Kidney capillary endothelial cell (primary cell): Measurements from ENCODE around the gene RNF212B.

ENCODE experiments used
- DNase-seq: peaks from one replicate; pipeline ENCODE4 v3.0.0-alpha.2; 2018; ENCODE audit warnings: low spot score

RNF212B gene

DNA sequence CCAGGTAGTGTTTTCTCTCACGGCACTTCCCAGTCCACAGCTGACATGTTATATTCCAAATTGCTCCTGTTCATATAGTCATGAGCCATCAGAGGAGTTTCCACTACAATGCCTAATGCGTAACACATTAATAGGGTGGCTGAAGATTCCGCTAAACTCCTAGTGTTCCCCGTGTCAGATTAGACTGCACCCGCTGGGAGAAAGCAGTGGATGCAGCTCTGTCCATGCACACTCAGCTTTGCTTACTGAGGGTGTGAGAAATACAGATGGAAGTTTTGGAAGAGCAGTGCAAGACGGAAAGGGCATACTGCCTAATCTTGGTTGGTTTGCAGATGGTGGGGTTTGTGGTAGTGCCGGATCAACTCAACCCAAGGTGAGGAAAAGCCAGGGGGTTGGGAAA, 59.4 kb downstream of the RNF212B start:
- DNase-seq: no peak

DNA sequence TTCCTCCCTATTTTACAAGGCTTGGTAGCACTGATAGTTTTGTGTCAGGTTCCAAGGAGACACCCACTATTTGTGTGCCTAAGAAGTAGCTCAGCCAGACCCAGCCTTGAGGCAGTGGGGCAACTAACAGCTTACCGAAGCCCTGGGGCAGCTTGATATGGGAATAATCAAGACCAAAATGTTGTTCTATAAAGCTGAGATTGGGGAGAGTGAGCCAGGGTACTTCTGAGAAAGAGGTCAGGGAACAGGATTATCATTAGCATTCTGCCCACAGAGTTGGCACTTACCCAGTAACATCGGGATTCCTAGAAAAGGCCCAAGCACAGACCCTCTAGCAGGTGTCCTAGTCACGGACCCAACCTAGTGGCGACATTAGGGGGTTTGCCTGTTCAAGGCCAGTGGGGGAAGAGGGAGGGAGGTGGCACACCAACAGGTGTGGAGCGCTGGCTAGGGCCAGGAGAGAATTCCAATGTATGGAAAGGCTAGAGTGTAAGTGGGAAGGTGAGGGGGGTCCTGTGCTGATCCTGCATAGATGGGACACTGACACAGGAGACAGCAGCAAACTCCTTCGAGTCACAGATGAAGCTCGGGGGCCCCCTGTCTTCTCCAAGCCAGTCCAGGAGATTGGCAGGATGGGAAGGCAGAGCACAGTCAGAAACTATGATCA, 60.0 kb downstream of the RNF212B start:
- no peak for DNase-seq

GRCh38 chr14:23299211-23299957, 61.6 kb downstream of the RNF212B start:
- peak; percentile 33 for DNase-seq

DNA sequence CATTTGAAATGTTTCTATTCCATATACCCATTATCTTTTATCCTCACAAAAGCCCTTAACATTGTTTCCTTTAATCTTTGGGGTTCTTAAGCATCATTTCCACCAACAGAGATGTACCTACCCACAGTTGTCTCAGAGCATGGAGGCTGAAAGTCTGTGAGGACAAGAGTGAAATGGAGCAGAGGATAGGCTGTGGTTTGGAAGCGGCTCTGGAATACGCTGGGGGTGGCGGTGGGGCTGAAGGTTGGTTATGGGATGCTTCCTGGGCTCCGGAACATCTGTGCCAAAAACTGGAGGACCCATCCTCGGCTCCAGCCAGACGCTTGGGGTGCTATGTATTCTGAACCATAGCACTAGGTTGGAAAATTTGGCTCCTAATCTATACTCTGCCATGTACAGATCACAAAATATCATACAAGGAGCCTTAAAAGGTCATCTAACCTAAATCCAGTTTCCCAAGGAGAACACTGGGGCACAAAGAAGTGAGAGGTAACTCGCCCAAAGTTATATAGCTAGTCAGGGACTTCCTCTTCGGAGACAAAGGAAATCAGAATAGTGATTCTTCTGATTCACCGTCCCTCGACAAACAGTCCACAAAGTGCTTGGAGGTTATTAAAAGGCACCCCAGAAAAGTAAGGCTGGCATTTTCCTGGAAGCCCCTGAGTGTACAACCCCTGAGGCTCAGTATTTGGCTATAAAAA, 62.4 kb downstream of the RNF212B start:
- DNase-seq: no peak

DNA sequence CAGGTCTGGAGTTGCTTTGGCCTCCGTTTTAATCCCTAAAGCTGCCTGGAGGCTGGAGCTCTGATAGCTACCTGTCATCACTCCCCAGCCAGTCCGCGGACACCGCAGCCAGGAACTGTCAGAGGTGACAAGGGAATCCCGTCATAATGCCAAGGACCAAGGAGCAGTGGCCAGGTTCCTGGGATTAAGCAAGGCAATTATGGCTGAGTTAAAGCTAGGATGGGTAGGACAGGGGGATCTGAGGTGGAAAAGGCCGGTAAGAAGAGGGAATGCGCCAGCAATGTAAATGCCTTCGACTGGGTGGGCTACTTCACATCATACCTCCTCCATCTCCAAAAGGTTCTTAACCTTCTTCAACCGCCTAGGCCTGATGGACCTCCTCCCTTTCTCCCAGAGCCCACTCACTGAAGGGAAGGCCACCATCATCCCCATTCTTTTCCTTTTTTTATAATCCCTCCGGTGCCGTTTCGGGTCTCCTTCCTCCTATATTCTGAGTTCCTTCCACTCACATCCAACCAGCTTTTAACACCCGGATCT, 63.0 kb downstream of the RNF212B start:
- peak; percentile 28 for DNase-seq

- peak; percentile 98 for DNase-seq
Measured at GRCh38 chr14:23301288-23301968, 63.7 kb downstream of the RNF212B start.

DNA sequence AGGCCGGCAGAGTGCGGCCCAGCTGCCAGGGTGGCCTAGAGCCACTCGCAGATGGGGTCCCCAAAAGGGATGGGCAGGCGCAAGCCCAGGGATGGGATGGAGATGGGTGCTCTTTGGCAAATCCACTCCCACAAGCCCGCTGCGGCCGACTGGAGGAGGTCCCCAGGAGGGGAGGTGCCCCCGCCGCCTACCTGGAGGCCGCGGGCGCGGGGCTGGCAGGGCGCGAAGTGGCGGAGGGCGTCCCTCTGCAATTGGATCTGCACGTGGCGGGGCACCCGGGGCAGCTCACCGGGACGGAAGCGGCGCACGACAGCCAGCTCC, 64.2 kb downstream of the RNF212B start:
- no peak for DNase-seq

DNA sequence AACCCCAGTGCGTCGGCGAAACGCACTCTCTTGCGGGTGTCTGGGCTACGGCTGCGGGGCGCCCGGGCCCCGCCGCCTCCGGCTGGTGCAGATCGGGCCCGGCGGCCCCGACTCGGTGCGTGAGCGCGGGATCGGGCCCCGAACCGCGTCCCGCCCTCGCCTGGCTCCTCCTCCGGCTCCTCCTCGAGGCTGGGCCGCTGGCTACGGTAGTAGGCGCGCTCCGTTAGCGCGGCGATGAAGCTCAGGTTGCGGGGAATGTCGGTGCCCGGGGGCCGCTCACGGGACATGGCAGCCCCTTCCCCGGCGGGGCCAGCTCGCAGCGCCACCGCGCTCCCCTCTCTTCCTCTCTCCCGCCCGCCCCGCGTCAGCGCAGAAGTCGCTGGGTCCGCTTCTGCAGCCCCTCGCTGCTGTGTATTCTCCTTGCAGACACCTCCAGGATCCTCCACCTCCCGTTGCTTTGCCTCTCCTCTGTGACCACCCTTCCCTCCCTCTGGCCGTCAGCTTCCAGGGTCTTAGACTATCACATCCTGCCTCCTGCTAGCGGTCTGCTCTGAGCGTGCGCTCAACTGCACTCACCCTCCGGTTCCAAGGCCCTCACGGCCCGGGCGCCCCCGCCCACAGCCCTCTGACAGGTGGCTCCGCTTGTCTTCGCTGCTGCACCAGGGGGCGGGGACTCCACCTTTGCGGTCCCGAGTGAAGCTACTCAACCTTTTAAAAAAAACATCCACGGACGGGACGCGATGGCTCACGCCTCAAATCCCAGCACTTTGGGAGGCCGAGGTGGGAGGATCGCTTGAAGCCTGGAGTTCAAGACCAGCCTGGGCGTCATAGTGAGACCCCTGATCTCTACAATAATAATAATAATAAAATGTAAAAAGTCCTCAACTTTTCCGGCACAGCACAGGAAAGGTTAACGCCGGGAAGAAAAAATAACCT, 64.8 kb downstream of the RNF212B start, which contains the start of gene PPP1R3E:
PPP1R3E (minus strand) TSS at position 570 of the 936 bp plus-strand sequence; CDS start at position 287, 283 bp downstream.
- peak; percentile 25 for DNase-seq

DNA sequence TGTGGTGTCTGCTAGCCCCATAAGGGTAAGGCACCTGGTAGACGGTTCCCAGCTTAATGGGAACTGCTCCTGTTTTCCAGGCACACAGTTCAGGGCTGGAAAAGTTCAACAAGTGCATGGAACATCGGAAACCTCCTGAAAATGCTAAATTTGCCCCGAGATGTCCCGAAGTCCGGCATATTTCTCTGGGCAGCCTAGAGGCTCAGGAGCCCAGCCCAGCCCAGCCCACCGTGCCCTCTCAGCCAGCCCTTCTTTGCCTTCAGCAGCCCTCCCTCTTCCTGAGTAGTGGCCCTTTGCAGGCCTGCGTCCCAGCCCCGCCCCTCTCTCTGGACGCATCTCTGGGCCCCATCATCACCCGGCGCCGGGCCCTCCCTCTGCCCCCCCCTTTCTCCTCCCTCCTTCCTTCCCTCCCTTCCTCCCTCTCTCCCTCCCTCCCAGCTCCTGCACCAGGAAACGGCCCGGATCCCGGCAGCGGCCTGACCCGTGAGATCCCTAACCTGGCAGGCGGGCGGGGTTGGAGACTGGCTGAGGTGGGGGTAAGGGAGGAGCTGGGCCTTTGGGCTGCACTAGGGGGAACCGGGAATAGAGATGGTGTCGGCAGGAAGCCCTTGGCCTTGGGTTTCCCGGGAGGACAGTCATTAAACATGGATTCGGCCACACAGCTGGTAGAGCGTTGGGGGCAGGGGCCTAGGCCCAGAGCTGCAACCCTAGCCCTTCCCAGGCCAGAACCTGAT, 68.8 kb downstream of the RNF212B start, which contains the start of gene BCL2L2:
BCL2L2 (plus strand) TSS at position 422 of the 734 bp plus-strand sequence. CDS start 935 bp downstream, outside the sequence.
- peak; percentile 66 for DNase-seq

DNA sequence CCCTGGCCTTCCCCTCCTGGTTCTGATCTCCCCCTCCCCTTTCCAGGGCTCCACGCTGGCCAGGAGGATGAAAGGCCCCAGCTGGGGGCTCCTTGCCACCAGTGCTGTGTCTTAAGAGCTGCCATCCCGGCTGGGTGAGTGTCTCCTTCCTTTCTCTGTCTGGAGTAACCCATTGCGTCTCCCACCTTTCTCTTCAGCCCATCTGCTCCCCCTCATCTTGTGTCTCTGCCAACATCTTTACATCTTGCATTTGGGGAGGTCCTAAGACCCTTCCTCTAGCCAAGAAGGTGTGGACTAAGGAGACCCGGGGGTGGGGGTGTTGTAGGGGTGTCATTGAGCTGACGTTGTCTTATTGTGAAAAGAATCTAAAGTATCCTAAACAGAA, 69.4 kb downstream of the RNF212B start:
- no peak for DNase-seq

GRCh38 chr14:23307687-23308644, 70.2 kb downstream of the RNF212B start:
- no peak for DNase-seq

DNA sequence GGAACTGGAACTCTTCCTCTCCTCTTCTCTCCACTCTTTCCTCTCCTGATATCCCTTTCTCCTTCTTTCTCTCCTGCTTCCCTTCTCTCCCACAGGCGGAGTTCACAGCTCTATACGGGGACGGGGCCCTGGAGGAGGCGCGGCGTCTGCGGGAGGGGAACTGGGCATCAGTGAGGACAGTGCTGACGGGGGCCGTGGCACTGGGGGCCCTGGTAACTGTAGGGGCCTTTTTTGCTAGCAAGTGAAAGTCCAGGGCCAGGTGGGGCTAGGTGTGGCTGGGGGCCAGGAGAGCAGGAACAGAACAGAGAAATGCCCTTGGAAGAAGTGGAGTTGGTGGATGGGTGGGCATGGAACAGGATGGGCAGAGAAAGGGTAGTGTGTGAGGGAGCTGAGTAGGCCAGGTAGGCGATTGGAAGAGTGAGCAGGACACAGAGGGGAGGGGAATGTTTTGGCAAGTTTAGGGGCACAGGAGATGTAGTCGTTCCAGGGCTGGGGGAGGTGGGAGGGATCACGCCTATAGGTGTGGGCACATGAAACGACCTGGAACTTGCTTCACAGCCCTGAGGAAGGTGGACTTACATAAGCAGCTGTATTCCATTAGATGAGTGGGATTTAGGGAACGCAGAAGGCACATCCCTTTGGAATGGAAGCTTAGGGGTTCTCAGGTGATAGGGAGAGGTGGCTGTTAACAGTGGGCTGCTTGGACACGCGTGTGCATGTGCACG, 71.1 kb downstream of the RNF212B start:
- DNase-seq: no peak

DNA sequence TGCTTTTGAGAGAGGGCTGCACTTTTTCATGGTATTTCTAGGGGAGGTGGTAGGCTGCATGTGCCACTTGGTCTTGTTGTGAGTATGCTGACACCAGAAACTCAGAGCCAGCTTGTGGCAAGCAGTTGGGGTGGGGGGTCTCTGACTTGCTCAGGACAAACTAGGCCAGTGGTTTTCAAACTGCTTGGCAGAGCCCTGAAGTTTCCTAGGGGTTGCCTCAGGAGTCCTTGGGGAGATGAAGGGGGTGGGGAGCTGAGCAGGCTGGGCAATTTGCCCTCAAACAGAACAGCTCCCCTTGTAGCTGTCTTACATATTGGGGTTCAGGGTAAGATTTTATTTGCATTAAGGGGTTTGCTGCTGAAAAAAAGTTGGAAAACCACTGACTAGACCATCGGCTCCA, 72.8 kb downstream of the RNF212B start:
- DNase-seq: no peak

GRCh38 chr14:23316300-23316699, 78.6 kb downstream of the RNF212B start:
- DNase-seq: no peak

DNA sequence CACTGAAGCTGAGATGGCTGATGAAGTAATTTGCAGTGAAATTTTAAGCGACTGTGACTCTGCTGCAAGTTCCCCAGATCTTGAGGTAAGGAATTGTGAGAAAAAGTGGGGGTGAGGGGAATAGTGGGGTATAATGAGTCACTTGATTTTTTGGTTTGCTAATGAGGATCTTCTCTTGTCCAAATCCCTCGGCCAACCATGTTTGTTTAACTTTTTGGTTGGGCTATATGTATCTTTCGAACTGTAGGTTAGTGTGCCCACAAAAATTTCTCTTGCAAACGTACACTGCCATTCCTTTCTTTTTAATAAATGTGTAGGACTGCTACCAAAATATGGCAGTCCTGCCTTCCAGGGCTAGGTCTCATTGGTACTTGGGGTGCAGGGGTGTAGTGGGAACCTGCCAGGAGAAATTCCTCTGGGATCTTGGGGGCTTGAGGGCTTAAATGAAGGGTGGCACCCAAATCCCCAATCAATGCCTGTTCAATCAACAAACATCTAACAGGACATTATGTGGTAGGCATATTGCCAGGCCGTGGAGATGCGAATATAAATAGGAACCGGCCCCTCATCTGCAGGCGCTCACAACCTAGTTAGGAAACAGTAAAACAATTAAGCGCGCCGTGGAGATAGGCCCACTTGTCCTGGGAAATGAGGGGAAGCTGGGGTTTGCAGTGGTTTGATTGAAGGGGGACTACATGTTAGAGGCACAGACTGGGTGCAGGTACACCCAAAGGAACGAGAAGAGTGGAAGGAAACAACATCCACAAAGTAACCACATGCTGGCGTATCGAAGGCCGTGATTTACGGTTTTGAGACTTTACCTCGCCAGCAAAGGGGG, 82.2 kb downstream of the RNF212B start:
- DNase-seq: no peak

DNA sequence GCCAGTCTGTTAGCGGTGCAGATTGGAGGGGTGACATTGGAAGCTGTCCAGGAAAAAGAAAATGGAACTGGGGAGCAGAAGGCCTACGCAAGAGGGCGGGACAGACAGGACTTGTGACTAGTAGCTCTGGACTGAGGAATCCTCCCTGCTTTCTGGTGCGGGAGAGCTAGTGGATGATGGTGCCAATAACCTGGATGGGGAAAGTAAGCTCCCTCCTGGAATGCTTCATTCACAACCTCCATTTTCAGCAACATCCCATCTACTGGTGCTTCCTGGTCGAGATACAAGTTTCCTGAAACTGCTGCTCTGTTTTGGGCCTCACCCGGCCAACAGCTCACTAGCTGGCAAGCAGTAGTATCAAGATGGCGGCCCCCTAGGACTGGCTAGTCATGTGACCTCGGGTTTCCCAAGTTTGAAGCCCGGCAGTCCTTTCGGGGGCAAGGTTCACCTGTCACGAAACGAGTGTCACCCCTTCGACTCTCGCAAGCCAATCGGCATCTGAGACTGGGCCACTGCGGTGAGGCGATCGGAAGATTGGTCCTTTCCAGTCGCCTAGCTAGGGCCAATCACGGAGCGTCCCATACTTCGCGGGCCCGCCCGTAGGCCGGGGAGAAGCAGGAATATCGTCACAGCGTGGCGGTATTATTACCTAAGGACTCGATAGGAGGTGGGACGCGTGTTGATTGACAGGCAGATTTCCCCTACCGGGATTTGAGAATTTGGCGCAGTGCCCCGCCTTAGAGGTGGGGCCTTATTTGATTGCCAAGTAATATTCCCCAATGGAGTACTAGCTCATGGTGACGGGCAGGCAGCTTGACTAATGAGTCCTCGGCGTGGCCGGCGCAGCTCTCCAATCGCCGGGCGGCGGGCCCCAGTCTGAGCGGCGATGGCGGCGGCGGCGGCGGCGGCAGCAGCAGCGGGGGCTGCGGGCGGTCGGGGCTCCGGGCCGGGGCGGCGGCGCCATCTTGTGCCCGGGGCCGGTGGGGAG, 83.1 kb downstream of the RNF212B start, which contains the start of gene PABPN1:
PABPN1 (plus strand) TSS at position 874 of the 988 bp plus-strand sequence; CDS start at position 887, 13 bp downstream.
- peak; percentile 99 for DNase-seq
